ENCODE data around the gene CYP24A1. TPM values are rescaled to one million over a fixed set of nuclear protein-coding genes. Genes with fewer than 3 reads are reported as not detected.

Gene CYP24A1
- total RNA-seq, 1 experiment from 2014 or later = 0.28 TPM

DNA sequence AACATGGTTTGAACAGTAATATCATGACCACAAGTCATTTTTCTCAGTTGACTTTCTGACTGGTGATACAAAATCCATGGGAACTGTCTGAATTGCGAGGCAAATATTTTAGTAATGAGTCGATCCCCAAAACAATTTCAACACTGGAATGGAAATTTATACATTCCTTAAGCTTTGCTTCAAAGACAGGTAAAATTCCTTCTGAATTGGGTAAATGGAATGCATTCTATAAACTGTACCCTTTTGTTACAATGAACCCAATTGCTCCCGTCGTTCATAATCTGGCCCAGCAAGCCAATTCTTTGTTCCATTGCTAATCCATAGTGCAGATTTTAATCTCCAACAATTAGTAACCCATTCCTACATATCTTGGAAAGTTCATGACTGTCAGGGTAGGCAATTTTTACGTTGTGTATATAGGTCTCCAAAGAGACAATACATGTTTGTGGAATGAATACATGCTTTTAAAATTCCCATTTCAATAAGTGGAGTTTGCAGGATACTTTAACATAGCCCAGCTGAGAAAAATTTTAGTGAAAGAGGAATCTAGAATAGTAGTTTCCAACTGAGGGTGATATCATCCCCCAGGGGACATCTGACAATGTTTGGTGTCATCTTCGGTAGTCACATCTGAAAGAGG, 32.7 kb downstream of the CYP24A1 start:
- BruUV-seq (replicated peaks) = no TSS peak
- ChIA-PET CTCF (interaction anchor here (0.6 to 2.9 kb wide), 5 partner anchors 9 to 47 kb away, joined by 3 to 8 read pairs (median 5); no protein-coding TSS in a partner anchor), POLR2A (interaction anchor here (1.0 to 2.2 kb wide), 5 partner anchors 8 to 41 kb away, joined by 3 to 10 read pairs (median 4); no protein-coding TSS in a partner anchor)
- peaks cover 9% of the 10 kb centered on the region for H3K4me1 Mint-ChIP-seq (ENCODE audit: insufficient read depth, unreplicated experiment)
- TF ChIP-seq, protein P1, sequence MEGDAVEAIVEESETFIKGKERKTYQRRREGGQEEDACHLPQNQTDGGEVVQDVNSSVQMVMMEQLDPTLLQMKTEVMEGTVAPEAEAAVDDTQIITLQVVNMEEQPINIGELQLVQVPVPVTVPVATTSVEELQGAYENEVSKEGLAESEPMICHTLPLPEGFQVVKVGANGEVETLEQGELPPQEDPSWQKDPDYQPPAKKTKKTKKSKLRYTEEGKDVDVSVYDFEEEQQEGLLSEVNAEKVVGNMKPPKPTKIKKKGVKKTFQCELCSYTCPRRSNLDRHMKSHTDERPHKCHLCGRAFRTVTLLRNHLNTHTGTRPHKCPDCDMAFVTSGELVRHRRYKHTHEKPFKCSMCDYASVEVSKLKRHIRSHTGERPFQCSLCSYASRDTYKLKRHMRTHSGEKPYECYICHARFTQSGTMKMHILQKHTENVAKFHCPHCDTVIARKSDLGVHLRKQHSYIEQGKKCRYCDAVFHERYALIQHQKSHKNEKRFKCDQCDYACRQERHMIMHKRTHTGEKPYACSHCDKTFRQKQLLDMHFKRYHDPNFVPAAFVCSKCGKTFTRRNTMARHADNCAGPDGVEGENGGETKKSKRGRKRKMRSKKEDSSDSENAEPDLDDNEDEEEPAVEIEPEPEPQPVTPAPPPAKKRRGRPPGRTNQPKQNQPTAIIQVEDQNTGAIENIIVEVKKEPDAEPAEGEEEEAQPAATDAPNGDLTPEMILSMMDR (IDR thresholded peaks at IDR 0.05; ENCODE audit: unreplicated experiment) = no peak
- no peak overlapping the region for H3K4me3 Mint-ChIP-seq (ENCODE audit: unreplicated experiment)
- peak overlapping the region; percentile 42 for H3K27ac Mint-ChIP-seq (ENCODE audit: low read depth, unreplicated experiment)
- peak; percentile 50 for DNase-seq (ENCODE audit: unreplicated experiment)
- H3K27me3 Mint-ChIP-seq (ENCODE audit: insufficient read depth, unreplicated experiment) = no peaks in the 10 kb centered on the region
- intact Hi-C loops (cut with micrococcal nuclease) = no loop called here
- no peaks in the 10 kb centered on the region for H3K36me3 Mint-ChIP-seq (ENCODE audit: insufficient read depth, unreplicated experiment)
- H3K9me3 Mint-ChIP-seq (ENCODE audit: unreplicated experiment) = no peaks in the 10 kb centered on the region

DNA sequence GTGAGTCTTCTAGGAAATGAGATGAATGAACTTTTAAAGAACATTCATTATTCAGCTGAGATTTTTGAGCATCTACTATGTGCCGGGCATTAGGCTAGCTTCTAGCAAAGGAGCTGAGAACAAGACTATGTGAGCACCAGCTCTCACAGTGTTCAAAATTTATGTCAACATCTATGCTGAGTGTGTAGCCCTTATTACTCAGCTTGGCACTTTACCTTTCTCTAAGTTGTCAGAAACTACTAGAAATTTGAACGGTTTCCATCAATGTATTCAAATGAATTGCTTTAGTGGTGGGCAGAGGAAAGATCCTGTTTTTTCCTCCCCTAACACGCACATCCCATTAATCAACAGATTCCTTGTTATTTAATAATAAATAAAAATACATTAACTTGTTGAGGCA, 33.3 kb downstream of the CYP24A1 start:
- DNase-seq (ENCODE audit: unreplicated experiment) = no peak
- Mint-ChIP-seq H3K4me1 (ENCODE audit: insufficient read depth, unreplicated experiment) (peaks cover 9% of the 10 kb centered on the region), H3K27me3 (ENCODE audit: insufficient read depth, unreplicated experiment) (no peaks in the 10 kb centered on the region), H3K9me3 (ENCODE audit: unreplicated experiment) (no peaks in the 10 kb centered on the region), H3K27ac (ENCODE audit: low read depth, unreplicated experiment) (peak overlapping the region; percentile 42), H3K4me3 (ENCODE audit: unreplicated experiment) (no peak overlapping the region), H3K36me3 (ENCODE audit: insufficient read depth, unreplicated experiment) (no peaks in the 10 kb centered on the region)
- BruUV-seq (replicated peaks) = no TSS peak
- ChIA-PET POLR2A (interaction anchor here (1.0 to 2.2 kb wide), 3 partner anchors 8 to 42 kb away, joined by 4 to 10 read pairs (median 4); no protein-coding TSS in a partner anchor), CTCF (interaction anchor here (0.6 to 2.9 kb wide), 7 partner anchors 20 to 528 kb away, joined by 3 to 15 read pairs (median 7); partner anchors contain the start of gene PFDN4)
- intact Hi-C loops (cut with micrococcal nuclease) = no loop called here
- TF ChIP-seq, protein P1 (IDR thresholded peaks at IDR 0.05; ENCODE audit: unreplicated experiment) = no peak

DNA sequence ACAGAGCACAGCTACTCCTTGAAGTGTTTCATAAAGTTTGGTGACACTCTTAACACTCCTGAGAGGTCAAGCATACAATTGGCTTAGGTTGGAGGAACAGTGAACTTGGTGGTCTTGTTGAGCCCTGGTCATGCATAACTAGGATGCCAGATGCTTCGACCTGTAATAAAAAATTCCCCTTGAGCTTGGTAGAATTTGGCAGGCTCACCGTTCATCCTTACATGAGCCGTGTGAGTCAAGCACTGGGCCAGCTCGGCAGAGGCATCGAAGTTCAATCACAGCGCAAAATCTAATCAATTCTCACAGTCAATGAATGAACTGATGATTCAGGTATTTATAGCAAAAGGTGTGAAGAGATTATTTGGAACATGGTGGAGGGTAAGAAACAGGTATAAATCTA, 33.7 kb downstream of the CYP24A1 start:
- Mint-ChIP-seq H3K4me1 (ENCODE audit: insufficient read depth, unreplicated experiment) (peaks cover 9% of the 10 kb centered on the region), H3K27me3 (ENCODE audit: insufficient read depth, unreplicated experiment) (no peaks in the 10 kb centered on the region), H3K36me3 (ENCODE audit: insufficient read depth, unreplicated experiment) (no peaks in the 10 kb centered on the region), H3K4me3 (ENCODE audit: unreplicated experiment) (no peak overlapping the region), H3K9me3 (ENCODE audit: unreplicated experiment) (no peaks in the 10 kb centered on the region), H3K27ac (ENCODE audit: low read depth, unreplicated experiment) (no peak overlapping the region)
- ChIA-PET CTCF (interaction anchor here (0.6 to 2.9 kb wide), 4 partner anchors 36 to 529 kb away, joined by 3 to 15 read pairs (median 6); partner anchors contain the start of gene PFDN4), POLR2A (interaction anchor here (0.9 to 2.2 kb wide), 4 partner anchors 7 to 21 kb away, joined by 3 to 10 read pairs (median 4); no protein-coding TSS in a partner anchor)
- DNase-seq (ENCODE audit: unreplicated experiment) = peak; percentile 25
- TF ChIP-seq, protein P1 (IDR thresholded peaks at IDR 0.05; ENCODE audit: unreplicated experiment) = no peak
- BruUV-seq (replicated peaks) = no TSS peak
- intact Hi-C loops (cut with micrococcal nuclease) = no loop called here

- peak; percentile 12 for DNase-seq (ENCODE audit: unreplicated experiment)
- peaks cover 9% of the 10 kb centered on the region for H3K4me1 Mint-ChIP-seq (ENCODE audit: insufficient read depth, unreplicated experiment)
- no peaks in the 10 kb centered on the region for H3K9me3 Mint-ChIP-seq (ENCODE audit: unreplicated experiment)
- POLR2A ChIA-PET = interaction anchor here (0.9 to 1.3 kb wide), 2 partner anchors 16 to 22 kb away, joined by 3 to 4 read pairs; no protein-coding TSS in a partner anchor
- H3K27me3 Mint-ChIP-seq (ENCODE audit: insufficient read depth, unreplicated experiment) = no peaks in the 10 kb centered on the region
- intact Hi-C loops (cut with micrococcal nuclease) = no loop called here
- BruUV-seq (replicated peaks) = no TSS peak
- H3K27ac Mint-ChIP-seq (ENCODE audit: low read depth, unreplicated experiment) = no peak overlapping the region
- TF ChIP-seq, protein P1 (IDR thresholded peaks at IDR 0.05; ENCODE audit: unreplicated experiment) = no peak
- H3K4me3 Mint-ChIP-seq (ENCODE audit: unreplicated experiment) = no peak overlapping the region
- no peaks in the 10 kb centered on the region for H3K36me3 Mint-ChIP-seq (ENCODE audit: insufficient read depth, unreplicated experiment)
- CTCF ChIA-PET = interaction anchor here (1.0 to 2.9 kb wide), 4 partner anchors 33 to 69 kb away, joined by 3 to 15 read pairs (median 6); partner anchors contain the start of gene PFDN4
Observed at GRCh38 chr20:54139188-54139587, 34.6 kb downstream of the CYP24A1 start.
